NCI-H524 (cell line): Measurements from ENCODE around the gene CEP164.
A peak's percentile ranks its signal among the peaks of the same experiment; 100 is the strongest.
"Not testable (repeated sequence)": the region's sequence is repeated elsewhere in the genome, so short reads cannot be mapped to it uniquely, and the experiment has no call there.

Experiments
- DNase-seq, 2 experiments: peaks; one replicate each; lab custom pipeline; 2025; lab: John Stamatoyannopoulos, UW

CEP164 gene

DNA sequence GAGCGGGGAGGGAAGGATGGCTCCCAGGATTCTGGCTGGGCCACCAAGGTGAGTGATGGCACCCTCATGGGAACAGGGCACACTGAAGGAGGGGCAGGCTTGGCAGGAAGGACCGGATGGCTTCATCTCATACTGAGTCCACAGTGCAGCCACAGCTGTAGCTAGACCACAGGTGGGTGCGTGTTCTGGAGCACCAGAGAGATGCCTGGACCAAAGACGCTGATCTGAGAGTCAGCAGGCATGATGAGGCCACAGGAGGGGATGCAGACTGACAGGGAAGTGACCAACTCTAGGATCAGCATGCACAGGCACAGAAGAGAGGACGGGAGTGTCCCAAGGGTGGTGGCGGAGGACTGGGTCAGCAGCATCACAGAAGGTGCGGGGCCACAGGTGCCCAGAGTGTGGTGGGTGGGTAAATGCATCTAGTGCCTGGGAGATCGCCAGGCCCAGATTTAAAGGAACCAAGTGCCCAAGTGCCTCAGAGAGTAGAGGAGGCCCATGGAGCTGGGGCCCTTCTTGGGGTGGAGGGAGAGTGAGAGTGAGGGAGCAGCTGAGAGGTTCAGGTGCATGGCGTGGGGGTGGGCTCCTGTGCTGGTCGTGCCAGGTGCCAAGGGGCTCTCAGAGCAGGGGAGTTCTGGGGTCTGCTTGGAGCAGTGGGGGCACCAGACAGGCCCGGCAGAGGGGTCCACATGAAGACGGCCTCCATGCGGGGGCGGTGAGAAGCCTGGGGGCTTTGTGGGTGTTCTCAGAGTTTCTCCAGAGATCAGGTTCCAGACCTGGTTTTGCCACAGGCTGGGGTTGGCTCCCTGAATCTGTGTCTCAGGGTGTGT, 113.7 kb downstream of the CEP164 start:
- no peak for DNase-seq

DNA sequence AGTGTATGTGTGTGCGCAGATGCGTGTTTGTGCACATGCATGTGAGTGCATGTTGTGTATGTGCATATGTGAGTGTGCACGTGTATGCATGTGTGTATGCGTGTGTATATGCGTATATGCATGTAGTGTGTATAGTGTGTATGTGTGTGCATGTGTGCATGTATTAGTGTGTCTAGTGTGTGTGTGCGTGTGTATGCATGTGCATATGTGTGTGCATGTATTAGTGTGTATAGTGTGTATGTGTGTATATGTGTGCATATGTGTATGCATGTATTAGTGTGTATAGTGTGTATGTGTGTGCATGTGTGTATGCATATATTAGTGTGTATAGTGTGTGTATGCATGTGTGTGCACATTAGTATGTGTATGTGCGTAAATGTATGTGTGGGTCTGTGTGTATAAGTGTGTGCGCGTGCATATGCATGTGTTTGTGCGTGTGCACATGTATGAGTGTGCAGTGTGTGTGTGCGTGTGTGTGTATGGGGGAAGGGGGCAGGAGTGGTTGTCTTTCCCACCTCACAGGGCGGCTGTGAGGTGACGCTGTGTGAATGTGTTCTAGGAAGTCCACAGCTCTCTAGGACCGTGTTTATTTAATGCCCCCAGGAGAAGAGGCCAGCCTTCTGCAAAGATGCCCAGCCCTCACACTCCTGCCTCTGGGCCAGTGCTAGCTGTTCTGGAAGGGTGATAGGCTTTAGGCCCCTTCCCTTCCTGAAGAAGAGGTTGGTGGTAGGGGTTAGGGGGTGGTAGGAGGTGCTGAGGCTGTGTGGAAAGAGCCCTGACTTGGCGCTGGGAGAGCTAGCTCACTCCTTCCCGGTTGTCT, 114.6 kb downstream of the CEP164 start:
- no peak for DNase-seq

DNA sequence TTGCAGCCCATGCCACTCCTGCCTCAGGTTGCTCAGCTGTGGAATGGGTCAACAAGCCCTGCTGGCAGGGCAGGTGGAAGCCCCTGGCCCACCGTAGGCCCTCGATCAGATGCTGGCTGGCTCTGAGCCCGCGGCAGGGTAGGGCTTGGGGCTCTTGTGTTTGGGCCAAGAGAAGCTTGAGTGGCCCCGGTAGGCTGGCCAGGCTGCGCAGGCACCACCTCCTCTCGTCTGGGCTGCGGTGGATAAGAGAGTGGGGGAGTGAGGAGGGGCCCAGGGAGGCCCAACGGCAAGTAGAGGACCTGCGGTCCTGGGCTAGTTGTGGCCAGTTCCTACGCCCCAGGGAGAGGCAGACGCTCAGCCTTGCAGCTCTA, 115.2 kb downstream of the CEP164 start:
- no peak for DNase-seq

- DNase-seq = peak; percentile 57 to 72
Observed at GRCh38 chr11:117443266-117444186, 115.9 kb downstream of the CEP164 start.

DNA sequence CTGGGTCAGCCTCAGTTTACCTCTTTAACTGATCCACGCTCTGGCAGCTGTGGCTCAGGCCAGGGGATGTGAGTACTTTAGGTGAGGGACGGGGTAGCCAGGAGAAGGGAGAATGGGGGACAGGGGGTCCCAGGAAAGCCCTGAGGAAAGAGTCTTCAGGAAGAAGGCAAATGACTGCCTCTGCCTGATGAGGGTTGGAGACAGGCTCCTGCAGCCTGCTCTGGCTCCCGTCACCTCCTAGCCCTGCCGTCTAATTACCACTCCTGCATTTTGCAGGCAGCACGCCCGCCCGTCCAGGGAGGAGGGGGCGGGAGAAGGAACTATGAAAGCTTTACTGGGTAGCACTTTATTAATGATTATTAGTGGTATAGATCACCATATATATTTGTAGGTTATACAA, 116.6 kb downstream of the CEP164 start:
- peak; percentile 28 to 61 for DNase-seq

DNA sequence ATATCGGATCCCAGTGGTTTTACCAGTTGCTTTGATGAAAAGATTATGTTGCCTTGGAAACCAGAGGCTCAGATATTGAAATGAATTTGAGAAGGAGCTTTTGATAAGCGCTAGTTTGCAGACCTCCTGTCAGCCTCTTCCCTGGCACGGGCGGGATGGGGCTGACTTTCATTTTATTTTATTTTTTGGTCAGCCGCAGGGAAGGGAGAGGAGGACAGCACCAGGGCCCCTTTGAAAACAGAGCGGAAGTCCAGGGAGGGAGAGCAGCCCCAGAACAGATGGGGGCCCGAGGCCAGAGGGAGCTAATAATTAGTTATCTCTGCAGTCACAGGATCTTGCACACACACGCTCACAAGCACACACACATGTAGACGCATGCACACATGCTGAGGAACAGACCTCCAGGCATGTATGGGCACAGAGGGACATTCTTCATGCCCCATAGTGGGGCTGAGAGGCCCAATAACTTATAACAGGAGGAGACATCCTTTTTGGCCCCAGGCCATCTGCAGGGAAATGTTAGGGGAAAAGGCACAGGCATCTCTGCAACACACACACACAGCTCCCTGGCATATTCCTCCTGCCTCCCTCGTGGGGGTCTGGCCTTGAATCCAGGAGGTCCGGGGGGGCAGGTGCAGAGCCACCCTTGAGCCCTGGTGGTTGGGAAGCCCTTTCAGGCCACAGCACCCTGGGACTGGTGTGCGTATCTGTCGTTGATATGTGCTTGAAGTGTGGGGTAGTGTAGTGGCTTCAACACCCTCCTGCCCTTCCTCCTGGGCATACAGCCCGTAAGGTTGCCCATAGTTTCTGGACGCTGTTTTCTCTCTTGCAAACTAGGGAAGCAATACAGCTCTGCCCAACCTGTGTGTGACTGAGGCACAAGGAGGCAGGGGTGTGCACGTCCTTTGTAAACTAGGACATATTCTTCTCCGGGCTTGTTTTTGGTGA, 117.3 kb downstream of the CEP164 start:
- DNase-seq = peak; percentile 28 to 61

GRCh38 chr11:117449111-117449693, 121.5 kb downstream of the CEP164 start:
- no peak for DNase-seq

- no peak for DNase-seq
Observed at GRCh38 chr11:117453886-117454563, 126.4 kb downstream of the CEP164 start.

DNA sequence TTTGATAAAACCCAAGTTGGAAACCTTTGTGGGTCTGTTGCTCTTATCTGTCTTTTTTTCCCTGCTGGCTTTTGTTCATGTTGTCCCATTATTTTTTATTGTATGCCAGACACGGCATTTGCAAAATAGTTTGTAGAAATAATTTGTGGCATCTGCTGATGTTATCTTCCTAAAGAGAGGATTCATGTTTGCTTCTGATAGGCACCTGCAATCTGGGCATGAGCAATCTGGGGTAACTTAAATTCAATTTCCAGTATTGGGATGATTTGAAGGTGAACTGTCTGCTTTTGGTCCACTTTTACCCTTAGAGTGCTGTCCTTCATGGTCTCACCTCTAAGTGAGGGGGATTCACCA, 126.9 kb downstream of the CEP164 start:
- DNase-seq = no peak

GRCh38 chr11:117456027-117456720, 128.5 kb downstream of the CEP164 start:
- DNase-seq = no peak

- not testable (repeated sequence) for DNase-seq
Observed at GRCh38 chr11:117456721-117457029, 129.0 kb downstream of the CEP164 start.

DNA sequence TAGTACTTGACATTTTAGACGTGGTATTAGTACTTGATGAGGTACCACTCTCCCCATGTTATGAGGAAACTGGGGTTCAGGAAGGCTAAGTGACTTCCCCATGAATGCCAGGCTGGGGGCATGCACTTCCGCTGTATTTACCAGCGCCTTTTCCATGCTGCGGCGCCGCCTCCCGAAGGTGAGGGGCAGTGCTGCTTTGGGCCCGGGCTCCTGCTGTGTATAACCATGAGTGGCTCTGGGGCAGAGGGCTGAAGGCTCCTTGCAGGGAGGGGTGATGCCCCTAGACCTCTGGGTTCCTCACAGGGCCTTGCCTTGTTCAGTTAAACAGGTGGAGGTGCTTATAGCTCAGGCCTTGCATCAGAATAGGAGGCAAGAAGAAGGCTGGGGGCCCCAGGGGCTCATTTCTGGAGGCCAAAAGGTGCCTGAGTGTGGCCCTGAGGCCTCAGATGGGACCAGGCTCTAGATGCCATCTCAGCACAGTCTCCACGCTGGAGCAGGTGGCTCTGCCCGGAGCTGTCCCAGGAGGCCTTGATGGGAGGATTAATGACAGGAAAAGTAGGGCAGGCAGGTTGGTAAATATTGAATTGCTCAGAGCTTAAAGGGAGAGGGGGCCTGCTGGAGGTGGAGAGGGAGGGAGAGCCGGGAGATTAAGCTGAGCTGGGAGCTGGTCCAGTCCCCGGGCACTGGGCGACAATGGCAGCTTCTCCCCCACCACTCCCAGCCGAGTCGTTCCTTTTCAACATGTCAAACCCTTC, 129.6 kb downstream of the CEP164 start:
- peak; percentile 81 to 93 for DNase-seq

- peak in 1 of 2 experiments; percentile 28 for DNase-seq
Observed at GRCh38 chr11:117457835-117458234, 130.2 kb downstream of the CEP164 start.

DNA sequence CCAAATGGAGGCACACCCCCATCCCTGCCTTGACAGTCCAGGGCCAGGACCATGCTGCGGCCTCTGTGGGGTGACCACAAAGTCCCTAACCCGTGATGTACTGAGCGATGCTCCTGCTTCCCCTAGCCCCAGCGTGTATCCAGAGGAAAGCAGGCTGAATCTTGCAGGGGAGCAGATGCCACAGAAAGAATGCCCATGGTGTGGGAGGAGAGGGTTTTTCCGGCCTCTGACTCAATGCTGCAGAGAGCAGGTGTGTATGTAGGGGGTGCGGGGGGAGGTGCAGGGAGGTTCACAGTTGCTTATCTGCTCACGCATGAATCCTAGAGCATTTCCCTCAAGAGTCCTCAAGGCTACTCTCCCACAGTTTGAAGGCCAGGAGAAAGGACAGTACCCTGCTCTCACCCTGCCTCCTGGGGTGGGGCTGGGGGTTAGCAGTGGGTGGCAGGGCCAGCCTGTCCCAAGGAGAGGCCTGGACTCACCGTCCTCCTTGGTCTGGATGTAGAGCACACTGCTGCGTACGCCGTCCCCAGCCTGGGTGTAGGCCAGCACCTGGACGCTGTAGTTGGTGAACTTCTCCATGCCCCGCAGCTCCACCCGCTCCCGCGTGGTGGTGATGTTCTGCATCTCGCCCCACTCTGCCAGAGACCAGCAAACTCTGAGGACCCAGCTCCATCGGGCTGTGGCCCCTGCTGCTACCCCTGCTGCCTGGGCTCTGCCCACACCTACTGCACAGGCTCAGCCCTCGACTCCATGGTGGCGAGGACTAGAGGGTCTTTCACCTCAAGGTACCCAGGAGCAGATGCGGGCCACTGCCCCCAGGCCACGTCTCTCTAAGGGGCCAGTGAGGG, 130.8 kb downstream of the CEP164 start:
- DNase-seq = peak; percentile 20 to 69

- no peak for DNase-seq
Observed at GRCh38 chr11:117459123-117459978, 131.7 kb downstream of the CEP164 start.

DNA sequence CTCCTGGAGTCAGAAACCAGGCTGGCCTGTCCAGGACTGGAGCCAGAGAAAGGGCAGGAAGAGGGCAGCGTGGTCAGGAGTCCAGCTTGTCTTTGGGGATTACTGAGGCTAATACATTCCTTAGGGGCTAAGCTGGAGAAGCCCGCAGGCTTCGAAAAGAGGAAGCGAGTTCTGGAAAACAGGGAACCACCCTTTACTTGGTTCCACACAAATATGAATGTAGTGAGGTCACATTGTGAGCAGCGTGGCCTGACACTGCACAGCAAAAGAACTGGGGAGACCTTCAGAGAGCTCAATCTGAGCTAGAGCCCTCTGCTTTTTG, 132.3 kb downstream of the CEP164 start:
- no peak for DNase-seq
